ENCODE measurements around the gene ELAC2.

The ELAC2 gene

GRCh38 chr17:13016881-13017654 is 759 bp downstream of the ELAC2 start:
- peak; percentile 33 for DNase-seq
- no peak for ATAC-seq

GRCh38 chr17:13014801-13015200 is 3.0 kb downstream of the ELAC2 start:
- DNase-seq (no peak), ATAC-seq (no peak)

- ATAC-seq (no peak), DNase-seq (no peak)
Measured at GRCh38 chr17:13010959-13011358, 6.9 kb downstream of the ELAC2 start.

- DNase-seq, result no peak
- ATAC-seq, result no peak
Measured at GRCh38 chr17:13008461-13008860, 9.4 kb downstream of the ELAC2 start.

GRCh38 chr17:13005530-13005929 is 12.3 kb downstream of the ELAC2 start:
- DNase-seq, result no peak

GRCh38 chr17:13004336-13004735 is 13.5 kb downstream of the ELAC2 start:
- ATAC-seq (no peak), DNase-seq (no peak)

More at GRCh38 chr17:13005530-13005929, 12.3 kb downstream of the ELAC2 start:
- ATAC-seq, result no peak

- ATAC-seq (no peak), DNase-seq (no peak)
Measured at GRCh38 chr17:13003927-13004326, 13.9 kb downstream of the ELAC2 start.

GRCh38 chr17:13003454-13003851 is 14.4 kb downstream of the ELAC2 start:
- ATAC-seq (peak; percentile 28), DNase-seq (no peak)

GRCh38 chr17:13002761-13003453 is 14.9 kb downstream of the ELAC2 start:
- ATAC-seq (no peak), DNase-seq (peak; percentile 61)

- DNase-seq (no peak), ATAC-seq (no peak)
Measured at GRCh38 chr17:13001991-13002615, 15.7 kb downstream of the ELAC2 start.

- no peak for ATAC-seq
- no peak for DNase-seq
Measured at GRCh38 chr17:13000561-13000960, 17.3 kb downstream of the ELAC2 start.

- ATAC-seq (no peak), DNase-seq (no peak)
Measured at GRCh38 chr17:12998874-12999273, 19.0 kb downstream of the ELAC2 start.

- ATAC-seq, result no peak
- DNase-seq, result no peak
Measured at GRCh38 chr17:12998461-12998860, 19.4 kb downstream of the ELAC2 start.

- DNase-seq (no peak), ATAC-seq (no peak)
Measured at GRCh38 chr17:12996941-12997340, 20.9 kb downstream of the ELAC2 start.

- DNase-seq (no peak), ATAC-seq (no peak)
Measured at GRCh38 chr17:12996357-12996756, 21.5 kb downstream of the ELAC2 start.

- ATAC-seq (no peak), DNase-seq (no peak)
Measured at GRCh38 chr17:12995896-12996295, 21.9 kb downstream of the ELAC2 start.

GRCh38 chr17:12995106-12995895 is 22.5 kb downstream of the ELAC2 start:
- no peak for DNase-seq
- no peak for ATAC-seq

- ATAC-seq (no peak), DNase-seq (no peak)
Measured at GRCh38 chr17:12994341-12995074, 23.3 kb downstream of the ELAC2 start.

GRCh38 chr17:12993631-12994030 is 24.2 kb downstream of the ELAC2 start:
- no peak for DNase-seq
- no peak for ATAC-seq

- DNase-seq, result no peak
Measured at GRCh38 chr17:12992676-12993075, 25.2 kb downstream of the ELAC2 start.

GRCh38 chr17:12990926-12991325 is 26.9 kb downstream of the ELAC2 start:
- no peak for DNase-seq

More at GRCh38 chr17:12992676-12993075, 25.2 kb downstream of the ELAC2 start:
- ATAC-seq, result no peak

More at GRCh38 chr17:12990926-12991325, 26.9 kb downstream of the ELAC2 start:
- no peak for ATAC-seq
